ENCODE data around the gene MIPOL1. TPM values are rescaled to one million over a fixed set of nuclear protein-coding genes. Genes with fewer than 3 reads are reported as not detected.
"Not testable (repeated sequence)": the region's sequence is repeated elsewhere in the genome, so short reads cannot be mapped to it uniquely, and the experiment has no call there.

Gene MIPOL1
- total RNA-seq, 2 donors from 2014 or later = 0.23 TPM; not detected in 1

GRCh38 chr14:37376944-37377609 is 179.3 kb downstream of the MIPOL1 start:
- Mint-ChIP-seq H3K9me3 (peaks cover 5 to 11% of the 10 kb centered on the region in 2 donors), H3K27ac (no peak overlapping the region), H3K36me3 (no peaks in the 10 kb centered on the region)
- no peak for DNase-seq (ENCODE audit: low spot score in 2 of 2)
- ATAC-seq = no peak

GRCh38 chr14:37384870-37385596 is 187.3 kb downstream of the MIPOL1 start:
- H3K9me3 Mint-ChIP-seq = peaks cover 6 to 7% of the 10 kb centered on the region in 2 donors
- DNase-seq (ENCODE audit: low spot score in 2 of 2) (no peak), ATAC-seq (no peak)
- no peaks in the 10 kb centered on the region for H3K36me3 Mint-ChIP-seq
- no peak overlapping the region for H3K27ac Mint-ChIP-seq

- not testable (repeated sequence) for DNase-seq (ENCODE audit: low spot score in 2 of 2); H3K27ac Mint-ChIP-seq; ATAC-seq
- Mint-ChIP-seq H3K9me3 (peaks cover 34 to 35% of the 10 kb centered on the region in 2 donors), H3K36me3 (peaks cover 4 to 29% of the 10 kb centered on the region in 2 donors)
Measured at GRCh38 chr14:37397157-37397940, 199.6 kb downstream of the MIPOL1 start.

- Mint-ChIP-seq H3K36me3 (peaks cover 4 to 29% of the 10 kb centered on the region in 2 donors), H3K27ac (no peak overlapping the region), H3K9me3 (peaks cover 34 to 35% of the 10 kb centered on the region in 2 donors)
- DNase-seq (ENCODE audit: low spot score in 2 of 2) = no peak
- ATAC-seq = no peak
Measured at GRCh38 chr14:37397941-37398215, 200.1 kb downstream of the MIPOL1 start.

GRCh38 chr14:37399517-37399916 is 201.8 kb downstream of the MIPOL1 start:
- DNase-seq (ENCODE audit: low spot score in 2 of 2) = no peak
- no peak for ATAC-seq
- peaks cover 29 to 31% of the 10 kb centered on the region in 2 donors for H3K9me3 Mint-ChIP-seq
- no peak overlapping the region for H3K27ac Mint-ChIP-seq
- H3K36me3 Mint-ChIP-seq = peaks cover 4 to 29% of the 10 kb centered on the region in 2 donors

- DNase-seq (ENCODE audit: low spot score in 2 of 2) (no peak), ATAC-seq (no peak)
- Mint-ChIP-seq H3K9me3 (peaks cover 17 to 23% of the 10 kb centered on the region in 2 donors), H3K27ac (no peak overlapping the region), H3K36me3 (peaks cover 4 to 24% of the 10 kb centered on the region in 2 donors)
Measured at GRCh38 chr14:37401093-37401492, 203.4 kb downstream of the MIPOL1 start.

GRCh38 chr14:37403626-37404025 is 205.9 kb downstream of the MIPOL1 start:
- H3K27ac Mint-ChIP-seq = no peak overlapping the region
- H3K36me3 Mint-ChIP-seq = peaks cover 0 to 6% of the 10 kb centered on the region in 2 donors
- ATAC-seq (no peak), DNase-seq (ENCODE audit: low spot score in 2 of 2) (no peak)
- H3K9me3 Mint-ChIP-seq = peaks cover 9 to 15% of the 10 kb centered on the region in 2 donors

- no peak overlapping the region for H3K27ac Mint-ChIP-seq
- no peak for DNase-seq (ENCODE audit: low spot score in 2 of 2)
Measured at GRCh38 chr14:37406095-37406494, 208.4 kb downstream of the MIPOL1 start.

GRCh38 chr14:37411079-37411735 is 213.5 kb downstream of the MIPOL1 start:
- ATAC-seq (no peak), DNase-seq (ENCODE audit: low spot score in 2 of 2) (no peak)
- peaks cover 3 to 6% of the 10 kb centered on the region in 2 donors for H3K9me3 Mint-ChIP-seq
- H3K27ac Mint-ChIP-seq = no peak overlapping the region
- H3K36me3 Mint-ChIP-seq = no peaks in the 10 kb centered on the region

More at GRCh38 chr14:37406095-37406494, 208.4 kb downstream of the MIPOL1 start:
- peaks cover 0 to under 1% of the 10 kb centered on the region in 2 donors for H3K9me3 Mint-ChIP-seq
- no peaks in the 10 kb centered on the region for H3K36me3 Mint-ChIP-seq
- no peak for ATAC-seq

GRCh38 chr14:37413050-37413449 is 215.3 kb downstream of the MIPOL1 start:
- Mint-ChIP-seq H3K27ac (no peak overlapping the region), H3K9me3 (peaks cover 3 to 6% of the 10 kb centered on the region in 2 donors), H3K36me3 (no peaks in the 10 kb centered on the region)
- ATAC-seq (no peak), DNase-seq (ENCODE audit: low spot score in 2 of 2) (no peak)

GRCh38 chr14:37413504-37414003 is 215.8 kb downstream of the MIPOL1 start:
- no peak overlapping the region for H3K27ac Mint-ChIP-seq
- no peaks in the 10 kb centered on the region for H3K36me3 Mint-ChIP-seq
- H3K9me3 Mint-ChIP-seq = peaks cover 3 to 6% of the 10 kb centered on the region in 2 donors
- ATAC-seq = no peak
- no peak for DNase-seq (ENCODE audit: low spot score in 2 of 2)

GRCh38 chr14:37416264-37416663 is 218.5 kb downstream of the MIPOL1 start:
- no peaks in the 10 kb centered on the region for H3K36me3 Mint-ChIP-seq
- no peak overlapping the region for H3K27ac Mint-ChIP-seq
- peaks cover 3 to 6% of the 10 kb centered on the region in 2 donors for H3K9me3 Mint-ChIP-seq
- DNase-seq (ENCODE audit: low spot score in 2 of 2) (no peak), ATAC-seq (no peak)

- no peak for DNase-seq (ENCODE audit: low spot score in 2 of 2)
- H3K9me3 Mint-ChIP-seq = peaks cover 3 to 6% of the 10 kb centered on the region in 2 donors
- ATAC-seq = no peak
- no peaks in the 10 kb centered on the region for H3K36me3 Mint-ChIP-seq
- H3K27ac Mint-ChIP-seq = no peak overlapping the region
Measured at GRCh38 chr14:37417151-37417550, 219.4 kb downstream of the MIPOL1 start.

- DNase-seq (ENCODE audit: low spot score in 2 of 2) (no peak), ATAC-seq (no peak)
- H3K9me3 Mint-ChIP-seq = peaks cover 3 to 4% of the 10 kb centered on the region in 2 donors
- no peak overlapping the region for H3K27ac Mint-ChIP-seq
- no peaks in the 10 kb centered on the region for H3K36me3 Mint-ChIP-seq
Measured at GRCh38 chr14:37417833-37418232, 220.1 kb downstream of the MIPOL1 start.

- Mint-ChIP-seq H3K9me3 (peaks cover 0 to 2% of the 10 kb centered on the region in 2 donors), H3K27ac (no peak overlapping the region), H3K36me3 (no peaks in the 10 kb centered on the region)
- ATAC-seq (no peak), DNase-seq (ENCODE audit: low spot score in 2 of 2) (no peak)
Measured at GRCh38 chr14:37420622-37421021, 222.9 kb downstream of the MIPOL1 start.

GRCh38 chr14:37422319-37422718 is 224.6 kb downstream of the MIPOL1 start:
- DNase-seq (ENCODE audit: low spot score in 2 of 2) (no peak), ATAC-seq (no peak)
- Mint-ChIP-seq H3K9me3 (peaks cover 0 to 6% of the 10 kb centered on the region in 2 donors), H3K36me3 (no peaks in the 10 kb centered on the region), H3K27ac (no peak overlapping the region)
